HG03575 (cell line): ENCODE data around the gene C1QTNF8.

Experiments
- ATAC-seq: cut with Tn5 transposase; IDR thresholded peaks from one replicate; pipeline ENCODE4 v1.9.1; 2021; ENCODE audit not compliant: unreplicated experiment, insufficient number of reproducible peaks, low FRiP score; ENCODE audit errors: extremely low read depth

Gene C1QTNF8

GRCh38 chr16:1053121-1053521 is 42.9 kb downstream of the C1QTNF8 start:
- no peak for ATAC-seq

- no peak for ATAC-seq
These were observed 43.3 kb downstream of the C1QTNF8 start for GRCh38 chr16:1052721-1053120.

GRCh38 chr16:1051446-1051845 is 44.6 kb downstream of the C1QTNF8 start:
- ATAC-seq: no peak

GRCh38 chr16:1050921-1051320 is 45.1 kb downstream of the C1QTNF8 start:
- no peak for ATAC-seq

- ATAC-seq: no peak
These were observed 45.5 kb downstream of the C1QTNF8 start for GRCh38 chr16:1050516-1050915.

- no peak for ATAC-seq
These were observed 46.1 kb downstream of the C1QTNF8 start for GRCh38 chr16:1049976-1050247.

- ATAC-seq: no peak
These were observed 46.7 kb downstream of the C1QTNF8 start for GRCh38 chr16:1049113-1049975.

GRCh38 chr16:1048442-1049112 is 47.5 kb downstream of the C1QTNF8 start:
- ATAC-seq: no peak

GRCh38 chr16:1047801-1048200 is 48.2 kb downstream of the C1QTNF8 start:
- ATAC-seq: no peak

GRCh38 chr16:1047123-1047522 is 48.9 kb downstream of the C1QTNF8 start:
- ATAC-seq: no peak

- no peak for ATAC-seq
These were observed 49.8 kb downstream of the C1QTNF8 start for GRCh38 chr16:1045993-1046911.

GRCh38 chr16:1045310-1045992 is 50.6 kb downstream of the C1QTNF8 start:
- ATAC-seq: no peak

- no peak for ATAC-seq
These were observed 51.4 kb downstream of the C1QTNF8 start for GRCh38 chr16:1044460-1045309.

GRCh38 chr16:1043881-1044451 is 52.1 kb downstream of the C1QTNF8 start:
- no peak for ATAC-seq

- no peak for ATAC-seq
These were observed 53.2 kb downstream of the C1QTNF8 start for GRCh38 chr16:1042866-1043265.

GRCh38 chr16:1042049-1042744 is 53.8 kb downstream of the C1QTNF8 start:
- no peak for ATAC-seq

- no peak for ATAC-seq
These were observed 55.7 kb downstream of the C1QTNF8 start for GRCh38 chr16:1040346-1040745.
